Parathyroid adenoma (tissue), 2 donors: ENCODE results near the gene SLC22A17.

ENCODE experiments used
- H2AFZ ChIP-seq: fragments of 300-600 bp; sonication (generic); one replicate; pipeline ENCODE4 v1.7.0; 2017; ENCODE audit warnings: antibody characterized with exemption, mild to moderate bottlenecking
- H3K27ac ChIP-seq: fragments of 300-600 bp; sonication (generic); one replicate; pipeline ENCODE4 v1.7.0; 2017
- H3K27me3 ChIP-seq: fragments of 300-600 bp; sonication (generic); one replicate; pipeline ENCODE4 v1.7.0; 2017; ENCODE audit warnings: low read length; ENCODE audit not compliant: control insufficient read depth, insufficient read depth
- H3K36me3 ChIP-seq: fragments of 300-600 bp; sonication (generic); one replicate; pipeline ENCODE4 v1.7.0; 2017; ENCODE audit warnings: low read length; ENCODE audit not compliant: control insufficient read depth, insufficient read depth
- H3K4me1 ChIP-seq: fragments of 300-600 bp; sonication (generic); one replicate; pipeline ENCODE4 v1.7.0; 2017; ENCODE audit warnings: control low read depth
- H3K4me2 ChIP-seq: fragments of 300-600 bp; sonication (generic); one replicate; pipeline ENCODE4 v1.7.0; 2017; ENCODE audit warnings: low read length
- H3K4me3 ChIP-seq: fragments of 300-600 bp; sonication (generic); one replicate; pipeline ENCODE4 v1.7.0; 2017; ENCODE audit warnings: low read depth, low read length
- H3K79me2 ChIP-seq: fragments of 300-600 bp; sonication (generic); one replicate; pipeline ENCODE4 v1.7.0; 2017; ENCODE audit warnings: control low read depth
- H3K9ac ChIP-seq: fragments of 300-600 bp; sonication (generic); one replicate; pipeline ENCODE4 v1.7.0; 2017; ENCODE audit warnings: mild to moderate bottlenecking
- H3K9me3 ChIP-seq: fragments of 300-600 bp; sonication (generic); one replicate; pipeline ENCODE4 v1.7.0; 2017; ENCODE audit warnings: low read length; ENCODE audit not compliant: control insufficient read depth
- CTCF ChIP-seq: fragments of 300-600 bp; sonication (generic); IDR thresholded peaks from one replicate; pipeline ENCODE4 v1.7.0; 2017; ENCODE audit warnings: antibody characterized with exemption, mild to moderate bottlenecking
- donor health status: primary hyperparathyroidism.

The SLC22A17 gene

GRCh38 chr14:23348297-23348655, 4.4 kb downstream of the SLC22A17 start:
- Histone ChIP-seq H3K9me3 (no peaks in the 10 kb centered on the region), H3K79me2 (no peaks in the 10 kb centered on the region), H3K27ac (no peak overlapping the region), H3K9ac (no peak overlapping the region), H3K27me3 (no peaks in the 10 kb centered on the region), H2AFZ (no peak overlapping the region), H3K4me1 (peaks cover 5% of the 10 kb centered on the region), H3K4me3 (no peak overlapping the region), H3K4me2 (no peak overlapping the region), H3K36me3 (no peaks in the 10 kb centered on the region)
- TF ChIP-seq CTCF = no peak

GRCh38 chr14:23347406-23348296, 5.0 kb downstream of the SLC22A17 start:
- TF ChIP-seq CTCF = no peak
- no peak overlapping the region for H3K9ac ChIP-seq
- H2AFZ ChIP-seq = no peak overlapping the region
- H3K27me3 ChIP-seq = no peaks in the 10 kb centered on the region
- no peak overlapping the region for H3K27ac ChIP-seq
- H3K4me2 ChIP-seq = no peak overlapping the region
- H3K4me1 ChIP-seq = no peaks in the 10 kb centered on the region
- H3K79me2 ChIP-seq = no peaks in the 10 kb centered on the region
- no peak overlapping the region for H3K4me3 ChIP-seq
- no peaks in the 10 kb centered on the region for H3K9me3 ChIP-seq
- H3K36me3 ChIP-seq = no peaks in the 10 kb centered on the region

- no peak for TF ChIP-seq CTCF
- H3K9ac ChIP-seq = no peak overlapping the region
- no peaks in the 10 kb centered on the region for H3K4me1 ChIP-seq
- no peak overlapping the region for H3K4me3 ChIP-seq
- no peak overlapping the region for H2AFZ ChIP-seq
- no peaks in the 10 kb centered on the region for H3K79me2 ChIP-seq
- H3K9me3 ChIP-seq = no peaks in the 10 kb centered on the region
- no peaks in the 10 kb centered on the region for H3K36me3 ChIP-seq
- no peaks in the 10 kb centered on the region for H3K27me3 ChIP-seq
- no peak overlapping the region for H3K27ac ChIP-seq
- no peak overlapping the region for H3K4me2 ChIP-seq
These were observed 5.8 kb downstream of the SLC22A17 start for GRCh38 chr14:23346693-23347405.

GRCh38 chr14:23345987-23346692, 6.5 kb downstream of the SLC22A17 start:
- Histone ChIP-seq H3K9me3 (no peaks in the 10 kb centered on the region), H3K4me3 (no peak overlapping the region), H3K4me2 (no peak overlapping the region), H3K9ac (no peak overlapping the region), H3K79me2 (no peaks in the 10 kb centered on the region), H2AFZ (no peak overlapping the region), H3K36me3 (no peaks in the 10 kb centered on the region), H3K4me1 (no peaks in the 10 kb centered on the region), H3K27me3 (no peaks in the 10 kb centered on the region), H3K27ac (no peak overlapping the region)
- no peak for TF ChIP-seq CTCF
